HepG2 (cell line): ENCODE measurements around the gene KRTAP20-3. TPM values are rescaled to one million over a fixed set of nuclear protein-coding genes. Genes with fewer than 3 reads are reported as not detected.

Experiments used
- ATAC-seq: fragments of 200-7000 bp; cut with Tn5 transposase; 3 replicates; pipeline ENCODE4 v1.9.1; 2020; ENCODE audit warnings: mild to moderate bottlenecking, moderate library complexity
- BruUV-seq: library from RNA; stranded (reverse); fragments of 400-500 nt; replicated peaks from 2 replicates; lab custom pipeline; 2021; lab: Mats Ljungman, UMichigan
- CTCF ChIA-PET: fragments of 300-600 bp; formaldehyde crosslinking; extraction: SDS; loops from one replicate; lab custom pipeline; 2021; ENCODE audit warnings: low total read pairs, inconsistent platforms, low intra/inter-chr PET ratio; lab: Yijun Ruan, JAX
- POLR2A ChIA-PET: fragments of 350-600 bp; sonication (Branson Sonifier 250); formaldehyde crosslinking; loops from one replicate; lab custom pipeline; 2020; ENCODE audit warnings: antibody characterized with exemption, inconsistent platforms; lab: Yijun Ruan, JAX
- DNase-seq: peaks from one replicate; pipeline ENCODE4 v3.0.0-alpha.2; 2015; ENCODE audit warnings: low spot score
- FAIRE-seq: peaks from 3 replicates; lab custom pipeline; 2011; peaks lifted over from hg19 to GRCh38; lab: Jason Lieb, UNC
- H2AFZ ChIP-seq: one replicate; pipeline ENCODE4 v1.6.1; 2011; ENCODE audit warnings: low read length, inconsistent platforms
- H3K27ac ChIP-seq: fragments of 300-600 bp; 3 replicates; pipeline ENCODE4 v1.8.0; 2011; ENCODE audit warnings: mixed run types, mild to moderate bottlenecking, mixed read lengths, low read length, inconsistent platforms; ENCODE audit not compliant: insufficient read depth; ENCODE audit errors: extremely low read length
- H3K27me3 ChIP-seq, 2 experiments: fragments of 200-600 bp in 1 of 2; 2 replicates in 1 of 2; 3 replicates in 1 of 2; pipeline versions ENCODE4 v1.6.0 to v1.8.0; 2011; ENCODE audit warnings: low read length in 2 of 2, mild to moderate bottlenecking in 2 of 2, moderate library complexity in 2 of 2, inconsistent platforms in 1 of 2; ENCODE audit not compliant: insufficient read depth in 2 of 2, control insufficient read depth in 1 of 2
- H3K36me3 ChIP-seq, 2 experiments: fragments of 200-600 bp in 1 of 2; replicated peaks in 1 of 2; 2 replicates in 1 of 2; 3 replicates in 1 of 2; pipeline versions ENCODE4 v1.5.1 to v1.8.0; 2011; ENCODE audit warnings: low read length in 2 of 2, inconsistent platforms in 1 of 2; ENCODE audit not compliant: insufficient read depth in 2 of 2, control insufficient read depth in 1 of 2
- H3K4me1 ChIP-seq: 2 replicates; pipeline ENCODE4 v1.5.1; 2012; ENCODE audit warnings: low read length, inconsistent platforms; ENCODE audit not compliant: insufficient read depth
- H3K4me2 ChIP-seq: 2 replicates; pipeline ENCODE4 v1.6.0; 2011; ENCODE audit warnings: low read depth, low read length, inconsistent platforms
- H3K4me3 ChIP-seq, 3 experiments: fragments of 200-600 bp in 1 of 3; sonication (generic), shearing (Covaris generic) in 1 of 3; replicated peaks in 1 of 3; 2 replicates each; pipeline ENCODE4 v1.5.1; 2011 to 2016; ENCODE audit warnings: low read length in 3 of 3, inconsistent platforms in 2 of 3, low read depth in 2 of 3, mild to moderate bottlenecking in 2 of 3, control low read depth in 1 of 3, mixed read lengths in 1 of 3; ENCODE audit not compliant: insufficient read depth in 1 of 3
- H3K79me2 ChIP-seq: one replicate; pipeline ENCODE4 v1.6.1; 2011; ENCODE audit warnings: low read length, inconsistent platforms; ENCODE audit not compliant: insufficient read depth
- H3K9ac ChIP-seq: 2 replicates; pipeline ENCODE4 v1.6.0; 2011; ENCODE audit warnings: mild to moderate bottlenecking, low read depth, low read length, inconsistent platforms; ENCODE audit not compliant: insufficient read depth
- H3K9me3 ChIP-seq: 2 replicates; pipeline ENCODE4 v1.5.1; 2012; ENCODE audit warnings: mild to moderate bottlenecking, low read length
- H4K20me1 ChIP-seq: 2 replicates; pipeline ENCODE4 v1.6.0; 2011; ENCODE audit warnings: inconsistent platforms, mild to moderate bottlenecking, low read length, moderate library complexity; ENCODE audit not compliant: insufficient read depth
- CEBPG ChIP-seq: IDR thresholded peaks from 2 replicates; pipeline ENCODE4 v1.6.1; 2016
- ESRRA ChIP-seq: sonication (generic); formaldehyde crosslinking; IDR thresholded peaks from 2 replicates; pipeline ENCODE4 v1.5.1; 2020; ENCODE audit warnings: mild to moderate bottlenecking, low read depth, missing genetic modification reagents
- HMG20A ChIP-seq: IDR thresholded peaks from 2 replicates; pipeline ENCODE4 v1.6.1; 2016; ENCODE audit warnings: borderline replicate concordance
- PRPF4 ChIP-seq: fragments of 200-400 bp; formaldehyde crosslinking; IDR thresholded peaks from 2 replicates; pipeline ENCODE4 v1.6.1; 2016; ENCODE audit warnings: low read length, low read depth; ENCODE audit not compliant: poor library complexity, severe bottlenecking
- RCOR2 ChIP-seq: IDR thresholded peaks from 2 replicates; pipeline ENCODE4 v1.6.1; 2016; ENCODE audit warnings: missing biosample characterization, missing genetic modification reagents
- REPIN1 ChIP-seq: sonication (generic); formaldehyde crosslinking; IDR thresholded peaks from 2 replicates; pipeline ENCODE4 v1.8.0; 2022; ENCODE audit warnings: missing genetic modification reagents, low read depth, mild to moderate bottlenecking, borderline replicate concordance
- RXRA ChIP-seq: sonication (generic); formaldehyde crosslinking; IDR thresholded peaks from 2 replicates; pipeline ENCODE4 v1.5.1; 2020; ENCODE audit warnings: missing genetic modification reagents
- SAFB2 ChIP-seq: sonication (generic); formaldehyde crosslinking; IDR thresholded peaks from 2 replicates; pipeline ENCODE4 v1.5.1; 2020; ENCODE audit warnings: missing genetic modification reagents, low read depth, mild to moderate bottlenecking, borderline replicate concordance
- TFE3 ChIP-seq: IDR thresholded peaks from 2 replicates; pipeline ENCODE4 v1.6.1; 2016
- WIZ ChIP-seq: sonication (generic); formaldehyde crosslinking; IDR thresholded peaks from 2 replicates; pipeline ENCODE4 v1.5.1; 2020; ENCODE audit warnings: mild to moderate bottlenecking, missing genetic modification reagents
- ZBTB49 ChIP-seq: sonication (generic); formaldehyde crosslinking; IDR thresholded peaks from 2 replicates; pipeline ENCODE4 v1.4.0; 2020; ENCODE audit warnings: missing genetic modification reagents, borderline replicate concordance
- ZFP37 ChIP-seq: sonication (generic); formaldehyde crosslinking; IDR thresholded peaks from 2 replicates; pipeline ENCODE4 v1.4.0; 2020; ENCODE audit warnings: missing genetic modification reagents, borderline replicate concordance
- ZNF335 ChIP-seq: sonication (generic); formaldehyde crosslinking; IDR thresholded peaks from 2 replicates; pipeline ENCODE4 v1.4.0; 2020; ENCODE audit warnings: missing genetic modification reagents
- ZNF354B ChIP-seq: sonication (generic); formaldehyde crosslinking; IDR thresholded peaks from 2 replicates; pipeline ENCODE4 v1.8.0; 2022; ENCODE audit warnings: mild to moderate bottlenecking, missing genetic modification reagents
- ZNF749 ChIP-seq: sonication (generic); formaldehyde crosslinking; IDR thresholded peaks from 2 replicates; pipeline ENCODE4 v1.8.0; 2022; ENCODE audit warnings: mild to moderate bottlenecking, missing genetic modification reagents, moderate library complexity, borderline replicate concordance
- WGBS: methylation state at CpG from one replicate; pipeline ENCODE4 v1.1.6; 2017; ENCODE audit warnings: low lambda C conversion rate; 5-methylcytosine and 5-hydroxymethylcytosine counted together
- in situ Hi-C: cut with HindIII; loops from 2 replicates; pipeline ENCODE4 v1.10.0; 2017; ENCODE audit warnings: low pct_unique_long_range_greater_than_20kb; ENCODE audit not compliant: extremely low pct_ligation_motif_present
- intact Hi-C: fragments of 100-400 bp; cut with micrococcal nuclease; formaldehyde crosslinking; loops from one replicate; pipeline ENCODE4 v1.10.0; 2022; ENCODE audit not compliant: unreplicated experiment
- polyA plus RNA-seq, 8 experiments: library from polyadenylated mRNA; depleted of rRNA in 3 of 8; stranded (reverse) in 7 of 8; unstranded in 1 of 8; fragments of >200 nt; fragmentation: Illumina TruSeq in 4 of 8; extraction: Trizol in 4 of 8; gene quantifications; 2 replicates each; pipeline versions ENCODE4 v1.2.1 to v1.2.3, GENCODE V29; 2011 to 2016; ENCODE audit warnings: low read depth in 4 of 8, missing spikeins in 1 of 8, mixed read lengths in 1 of 8; ENCODE audit not compliant: insufficient read depth in 1 of 8
- total RNA-seq, 5 experiments: library from RNA; depleted of rRNA; stranded (reverse); fragments of >200 nt; fragmentation: Illumina TruSeq; extraction: Trizol; gene quantifications; 2 replicates each; pipeline ENCODE4 v1.2.3, GENCODE V29; 2016; ENCODE audit warnings: low read depth in 1 of 5
- TF ChIP-seq, protein P1 (sequence below): sonication (generic); formaldehyde crosslinking; IDR thresholded peaks from 2 replicates; pipeline ENCODE4 v1.5.0; 2020; ENCODE audit warnings: mild to moderate bottlenecking, low read depth, missing genetic modification reagents, borderline replicate concordance

Gene KRTAP20-3
- total and polyA plus RNA-seq, 2 of the 13 experiments (the other 11 are each of a cell fraction or from before 2014, with no cell fraction given) = not detected

- intact Hi-C loops (no loop called here), in situ Hi-C loops (no loop called here)
- POLR2A ChIA-PET = no interaction called here
- H3K9ac ChIP-seq = no peak within 1 kb of the TSS
- DNase-seq (no peak), ATAC-seq (no peak), FAIRE-seq (no peak)
- no peak within 1 kb of the TSS for H2AFZ ChIP-seq
- H3K4me2 ChIP-seq = no peak within 1 kb of the TSS
- no peaks in the 10 kb centered on the region for H3K36me3 ChIP-seq
- CTCF ChIA-PET = no interaction called here
- H3K4me3 ChIP-seq = no peak within 1 kb of the TSS
- peaks cover 83% of the 10 kb centered on the region for H3K9me3 ChIP-seq
- H3K27ac ChIP-seq = no peak within 1 kb of the TSS
- H3K79me2 ChIP-seq = no peaks in the 10 kb centered on the region
- no TSS peak for BruUV-seq
- H4K20me1 ChIP-seq = no peaks in the 10 kb centered on the region
- WGBS = 2% methylated on average over 3 of the region's 3 CpGs
- no peaks in the 10 kb centered on the region for H3K4me1 ChIP-seq
- no peak for TF ChIP-seq ZBTB49
- TF ChIP-seq PRPF4 = no peak
- TF ChIP-seq ZNF354B = no peak
- H3K27me3 ChIP-seq = no peaks in the 10 kb centered on the region
These were observed 22.1 kb upstream of the KRTAP20-3 start, which contains the start of gene KRTAP20-4 for GRCh38 chr21:30620522-30620921. Gene KRTAP20-4, plus strand, starts transcription at chr21:30620627.

DNA sequence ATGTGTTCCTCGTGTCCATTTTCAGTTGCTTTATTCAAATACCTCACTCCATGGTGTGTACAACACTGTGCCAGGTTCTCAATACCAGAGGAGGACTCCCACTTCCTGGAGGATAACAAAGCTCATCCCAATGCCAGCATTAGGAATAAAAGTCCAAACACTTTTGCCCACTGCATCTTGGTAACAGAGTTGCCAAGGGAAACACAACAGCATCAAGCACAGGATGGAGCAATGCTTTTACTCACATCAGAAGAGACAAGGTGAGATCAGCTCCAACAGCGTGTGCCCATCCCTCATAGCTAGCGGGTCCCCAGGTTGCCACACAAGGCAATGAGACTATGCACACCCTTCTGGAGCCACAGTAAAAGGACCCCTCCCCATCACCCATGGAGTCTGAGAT lies 19.3 kb upstream of the KRTAP20-3 start:
- no peaks in the 10 kb centered on the region for H3K79me2 ChIP-seq
- ATAC-seq (no peak), FAIRE-seq (no peak), DNase-seq (no peak)
- ChIA-PET POLR2A (no interaction called here), CTCF (no interaction called here)
- in situ Hi-C loops (no loop called here), intact Hi-C loops (no loop called here)
- no TSS peak for BruUV-seq
- no peaks in the 10 kb centered on the region for H3K27me3 ChIP-seq
- peaks cover 87% of the 10 kb centered on the region for H3K9me3 ChIP-seq
- no peaks in the 10 kb centered on the region for H4K20me1 ChIP-seq
- no peaks in the 10 kb centered on the region for H3K4me1 ChIP-seq
- no peak overlapping the region for H3K9ac ChIP-seq
- no peak overlapping the region for H3K27ac ChIP-seq
- no peak overlapping the region for H3K4me2 ChIP-seq
- H2AFZ ChIP-seq = no peak overlapping the region
- no peak overlapping the region for H3K4me3 ChIP-seq
- WGBS = 25% methylated on average over 1 of the region's 3 CpGs
- no peaks in the 10 kb centered on the region for H3K36me3 ChIP-seq
- no peak for TF ChIP-seq HMG20A (CRISPR knock-in tag)
- TF ChIP-seq ZNF749 (CRISPR knock-in tag) = no peak
- TF ChIP-seq SAFB2 (CRISPR knock-in tag) = no peak
- no peak for TF ChIP-seq WIZ (CRISPR knock-in tag)
- TF ChIP-seq RXRA (CRISPR knock-in tag) = no peak
- TF ChIP-seq REPIN1 (CRISPR knock-in tag) = no peak
- TF ChIP-seq ESRRA (CRISPR knock-in tag) = no peak
- TF ChIP-seq RCOR2 (CRISPR knock-in tag) = no peak
- no peak for TF ChIP-seq TFE3
- TF ChIP-seq CEBPG (CRISPR knock-in tag) = no peak
- no peak for TF ChIP-seq ZNF335 (CRISPR knock-in tag)
- no peak for TF ChIP-seq ZFP37 (CRISPR knock-in tag)
- TF ChIP-seq, protein P1, sequence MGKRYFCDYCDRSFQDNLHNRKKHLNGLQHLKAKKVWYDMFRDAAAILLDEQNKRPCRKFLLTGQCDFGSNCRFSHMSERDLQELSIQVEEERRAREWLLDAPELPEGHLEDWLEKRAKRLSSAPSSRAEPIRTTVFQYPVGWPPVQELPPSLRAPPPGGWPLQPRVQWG (CRISPR knock-in tag) = no peak
